H9 (cell line): ENCODE data around the gene ADARB2. TPM values are rescaled to one million over a fixed set of nuclear protein-coding genes. Genes with fewer than 3 reads are reported as not detected.

Experiments
- DNase-seq: peaks from one replicate; pipeline ENCODE4 v3.0.0-alpha.2; 2017
- H2AFZ ChIP-seq: one replicate; pipeline ENCODE4 v1.6.1; 2013; ENCODE audit warnings: mild to moderate bottlenecking, low read length, control low read depth, moderate library complexity
- H2AK5ac ChIP-seq: 2 replicates; pipeline ENCODE4 v1.6.1; 2013; ENCODE audit warnings: low read length, control low read depth, mixed read lengths; ENCODE audit not compliant: insufficient read length
- H2BK120ac ChIP-seq: one replicate; pipeline ENCODE4 v1.6.1; 2013; ENCODE audit warnings: low read depth, mild to moderate bottlenecking, low read length, control low read depth, inconsistent platforms; ENCODE audit not compliant: poor library complexity, severe bottlenecking
- H2BK12ac ChIP-seq: 2 replicates; pipeline ENCODE4 v1.6.1; 2013; ENCODE audit warnings: low read length, control low read depth, mixed read lengths, low read depth; ENCODE audit not compliant: insufficient read length
- H2BK15ac ChIP-seq: 2 replicates; pipeline ENCODE4 v1.6.1; 2013; ENCODE audit warnings: low read depth, low read length, control low read depth
- H2BK20ac ChIP-seq: one replicate; pipeline ENCODE4 v1.6.1; 2013; ENCODE audit warnings: low read depth, mild to moderate bottlenecking, low read length, control low read depth, inconsistent platforms; ENCODE audit not compliant: poor library complexity, severe bottlenecking
- H2BK5ac ChIP-seq: 2 replicates; pipeline ENCODE4 v1.6.1; 2013; ENCODE audit warnings: low read length, control low read depth, mixed read lengths; ENCODE audit not compliant: insufficient read length
- H3K14ac ChIP-seq: 2 replicates; pipeline ENCODE4 v1.6.1; 2013; ENCODE audit warnings: low read length, control low read depth; ENCODE audit not compliant: insufficient read depth
- H3K18ac ChIP-seq: 2 replicates; pipeline ENCODE4 v1.6.1; 2013; ENCODE audit warnings: low read depth, mild to moderate bottlenecking, mixed read lengths, low read length, control low read depth; ENCODE audit not compliant: insufficient read length
- H3K23ac ChIP-seq: 2 replicates; pipeline ENCODE4 v1.6.1; 2013; ENCODE audit warnings: low read length, control low read depth, mixed read lengths, low read depth; ENCODE audit not compliant: insufficient read length
- H3K23me2 ChIP-seq: 2 replicates; pipeline ENCODE4 v1.6.1; 2013; ENCODE audit warnings: low read depth, mild to moderate bottlenecking, mixed read lengths, low read length, control low read depth; ENCODE audit not compliant: insufficient read length, poor library complexity, severe bottlenecking
- H3K27ac ChIP-seq: 2 replicates; pipeline ENCODE4 v1.5.1; 2013; ENCODE audit warnings: low read length, control low read depth, mixed read lengths, low read depth; ENCODE audit not compliant: insufficient read length
- H3K27me3 ChIP-seq: 2 replicates; pipeline ENCODE4 v1.6.1; 2013; ENCODE audit warnings: low read length, control low read depth, inconsistent platforms; ENCODE audit not compliant: insufficient read depth
- H3K4ac ChIP-seq: 2 replicates; pipeline ENCODE4 v1.6.1; 2013; ENCODE audit warnings: low read depth, mild to moderate bottlenecking, control low read depth, inconsistent platforms, low read length, moderate library complexity
- H3K4me1 ChIP-seq: 2 replicates; pipeline ENCODE4 v1.6.1; 2013; ENCODE audit warnings: low read length, control low read depth, inconsistent platforms; ENCODE audit not compliant: insufficient read depth
- H3K4me2 ChIP-seq: 2 replicates; pipeline ENCODE4 v1.6.1; 2013; ENCODE audit warnings: low read length, control low read depth, mixed read lengths; ENCODE audit not compliant: insufficient read length, insufficient read depth
- H3K56ac ChIP-seq: 2 replicates; pipeline ENCODE4 v1.6.1; 2013; ENCODE audit warnings: low read depth, mild to moderate bottlenecking, mixed read lengths, low read length, control low read depth; ENCODE audit not compliant: insufficient read length
- H3K79me1 ChIP-seq: 2 replicates; pipeline ENCODE4 v1.6.1; 2013; ENCODE audit warnings: low read depth, mild to moderate bottlenecking, moderate library complexity, low read length, control low read depth, inconsistent platforms; ENCODE audit not compliant: insufficient read depth, poor library complexity, severe bottlenecking
- H3K79me2 ChIP-seq: 2 replicates; pipeline ENCODE4 v1.6.1; 2013; ENCODE audit warnings: low read length, control low read depth, inconsistent platforms; ENCODE audit not compliant: insufficient read depth
- H3K9ac ChIP-seq: 2 replicates; pipeline ENCODE4 v1.6.1; 2013; ENCODE audit warnings: low read length, control low read depth, mixed read lengths; ENCODE audit not compliant: insufficient read length; ENCODE audit errors: extremely low read depth
- H3K9me3 ChIP-seq: one replicate; pipeline ENCODE4 v1.6.1; 2013; ENCODE audit warnings: low read depth, low read length, inconsistent platforms; ENCODE audit not compliant: control insufficient read depth
- H3T11ph ChIP-seq: one replicate; pipeline ENCODE4 v1.6.1; 2013; ENCODE audit warnings: mild to moderate bottlenecking, low read length, control low read depth, inconsistent platforms
- H4K20me1 ChIP-seq: one replicate; pipeline ENCODE4 v1.6.1; 2013; ENCODE audit not compliant: control insufficient read depth, insufficient read length, insufficient read depth
- H4K5ac ChIP-seq: 2 replicates; pipeline ENCODE4 v1.6.1; 2013; ENCODE audit warnings: low read depth, mild to moderate bottlenecking, mixed read lengths, low read length, control low read depth; ENCODE audit not compliant: insufficient read length
- H4K8ac ChIP-seq: replicated peaks from 2 replicates; pipeline ENCODE4 v1.6.1; 2013; ENCODE audit warnings: low read length, control low read depth, mixed read lengths, low read depth; ENCODE audit not compliant: insufficient read length
- H4K91ac ChIP-seq: 2 replicates; pipeline ENCODE4 v1.6.1; 2013; ENCODE audit warnings: low read depth, mild to moderate bottlenecking, moderate library complexity, mixed read lengths, low read length, control low read depth; ENCODE audit not compliant: insufficient read length
- H3K27ac Mint-ChIP-seq, 3 experiments: 2 replicates in 2 of 3; 3 replicates in 1 of 3; pipeline ENCODE4 v1.8.0; 2020 to 2021; ENCODE audit warnings: mixed read lengths in 3 of 3, mild to moderate bottlenecking in 1 of 3, moderate library complexity in 1 of 3
- H3K27me3 Mint-ChIP-seq: 2 replicates; pipeline ENCODE4 v1.8.0; 2021; ENCODE audit warnings: low read depth, mild to moderate bottlenecking, moderate library complexity, mixed read lengths
- H3K36me3 Mint-ChIP-seq, 3 experiments: 2 replicates in 2 of 3; 3 replicates in 1 of 3; pipeline ENCODE4 v1.8.0; 2020 to 2021; ENCODE audit warnings: low read depth in 3 of 3, mixed read lengths in 3 of 3; ENCODE audit not compliant: insufficient read depth in 1 of 3
- H3K4me1 Mint-ChIP-seq, 2 experiments: 2 replicates each; pipeline ENCODE4 v1.8.0; 2020; ENCODE audit warnings: mixed read lengths in 2 of 2
- H3K4me3 Mint-ChIP-seq, 2 experiments: 2 replicates in 1 of 2; 3 replicates in 1 of 2; pipeline ENCODE4 v1.8.0; 2020 to 2021; ENCODE audit warnings: mild to moderate bottlenecking in 2 of 2, mixed read lengths in 2 of 2, moderate library complexity in 1 of 2
- H3K9me3 Mint-ChIP-seq, 2 experiments: 2 replicates in 1 of 2; 3 replicates in 1 of 2; pipeline ENCODE4 v1.8.0; 2020; ENCODE audit warnings: mild to moderate bottlenecking in 2 of 2, mixed read lengths in 2 of 2, moderate library complexity in 1 of 2
- CTCF ChIP-seq: fragments of 200-600 bp; sonication (generic); conservative IDR thresholded peaks from 3 replicates; pipeline ENCODE4 v1.8.0; 2021; ENCODE audit warnings: antibody characterized with exemption, mild to moderate bottlenecking
- WGBS: extraction: QIAGEN DNeasy Blood & Tissue Kit; methylation state at CpG from one replicate; pipeline ENCODE4 v1.1.7; 2013; ENCODE audit warnings: missing lambda C conversion rate, low lambda C conversion rate, mixed read lengths; ENCODE audit not compliant: insufficient read length; ENCODE audit errors: extremely low coverage; 5-methylcytosine and 5-hydroxymethylcytosine counted together
- total RNA-seq: library from RNA; stranded (reverse); gene quantifications from 2 replicates; pipeline ENCODE4 v1.2.1, GENCODE V29; 2021

Gene ADARB2
- total RNA-seq, 1 experiment from 2014 or later: 0.87 TPM

- no peak for DNase-seq
- Histone ChIP-seq H2AK5ac (no peak overlapping the region), H3K23me2 (no peaks in the 10 kb centered on the region), H4K20me1 (no peaks in the 10 kb centered on the region), H4K8ac (no peak overlapping the region), H2BK120ac (no peak overlapping the region), H2BK5ac (no peak overlapping the region), H3K4me1 (no peaks in the 10 kb centered on the region), H3K27me3 (no peaks in the 10 kb centered on the region), H3T11ph (no peak overlapping the region), H3K23ac (no peak overlapping the region), H4K5ac (no peak overlapping the region), H3K56ac (no peak overlapping the region), H2BK20ac (no peak overlapping the region), H3K79me2 (no peaks in the 10 kb centered on the region), H3K9ac (no peak overlapping the region), H2BK12ac (no peak overlapping the region), H2AFZ (no peak overlapping the region), H3K79me1 (no peaks in the 10 kb centered on the region), H3K27ac (no peak overlapping the region), H4K91ac (no peak overlapping the region), H2BK15ac (no peak overlapping the region), H3K4me2 (no peak overlapping the region), H3K4ac (no peak overlapping the region), H3K9me3 (no peaks in the 10 kb centered on the region), H3K14ac (no peak overlapping the region), H3K18ac (no peak overlapping the region)
- Mint-ChIP-seq H3K27me3 (peaks cover 3% of the 10 kb centered on the region), H3K27ac (peak overlapping the region in 1 of 3 experiments; percentile 30; a peak in 1 of 7 replicates), H3K4me1 (no peaks in the 10 kb centered on the region), H3K36me3 (no peaks in the 10 kb centered on the region), H3K4me3 (no peak overlapping the region), H3K9me3 (no peaks in the 10 kb centered on the region)
- no CpG with 5 or more reads among the region's 7 CpGs for WGBS
- TF ChIP-seq CTCF: no peak
These were observed 323.5 kb downstream of the ADARB2 start for GRCh38 chr10:1413823-1414222.
